ENCODE results near the gene MFSD1. TPM values are rescaled to one million over a fixed set of nuclear protein-coding genes. Genes with fewer than 3 reads are reported as not detected.

The MFSD1 gene
- total and polyA plus RNA-seq, 2 of the 8 experiments (the other 6 are each of a cell fraction or from before 2014, with no cell fraction given): 9.3 to 11.5 TPM

DNA sequence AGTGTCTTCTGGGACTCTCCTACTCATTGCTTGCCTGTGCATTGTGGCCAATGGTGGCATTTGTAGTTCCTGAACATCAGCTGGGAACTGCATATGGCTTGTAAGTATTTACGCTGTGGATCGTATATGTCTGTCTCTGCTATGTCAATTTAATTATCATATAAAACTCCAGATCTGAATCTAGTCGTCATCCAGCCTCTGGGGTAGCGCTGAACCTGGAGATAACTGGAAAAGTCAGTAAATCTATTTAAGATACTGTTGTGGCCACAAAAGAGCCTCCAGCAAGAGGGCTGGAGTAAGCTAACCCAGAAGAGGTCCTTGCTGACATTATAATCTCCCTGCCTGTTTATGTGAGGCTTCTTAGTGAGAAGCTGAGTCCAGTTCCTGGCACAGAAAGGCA is 21.6 kb downstream of the MFSD1 start:
- Histone ChIP-seq H3K9me3 (ENCODE audit: insufficient read depth in 2 of 2, low read depth in 1 of 2, low read length in 1 of 2) (no peaks in the 10 kb centered on the region), H3K14ac (ENCODE audit: insufficient read length) (no peak overlapping the region), H3K4me1 (replicated peaks in 1 of 4; ENCODE audit: control insufficient read depth in 3 of 4, insufficient read depth in 4 of 4, low read length in 3 of 4) (no peaks in the 10 kb centered on the region), H3K4me3 (ENCODE audit: extremely low read depth in 1 of 4, insufficient read depth in 2 of 4, low read depth in 3 of 4, low read length in 4 of 4) (no peak overlapping the region), H3K56ac (replicated peaks; ENCODE audit: insufficient read length, low read depth, low read length) (no peak overlapping the region), H3K27ac (ENCODE audit: low read depth, low read length) (no peak overlapping the region), H2BK5ac (ENCODE audit: low read depth, low read length) (no peak overlapping the region), H2BK120ac (replicated peaks; ENCODE audit: low read depth, low read length) (no peak overlapping the region), H2AFZ (ENCODE audit: low read length) (no peak overlapping the region), H3K27me3 (replicated peaks in 1 of 4; ENCODE audit: control insufficient read depth in 3 of 4, extremely low read depth in 1 of 4, insufficient read depth in 3 of 4, low read length in 3 of 4) (no peaks in the 10 kb centered on the region), H4K8ac (ENCODE audit: extremely low read depth, insufficient read depth, low read length) (no peak overlapping the region), H3K4ac (replicated peaks; ENCODE audit: insufficient read length, low read depth, low read length) (no peak overlapping the region), H3K9ac (replicated peaks in 1 of 4; ENCODE audit: extremely low read depth in 1 of 4, low read depth in 3 of 4, low read length in 3 of 4) (no peak overlapping the region; a peak in 1 of 7 replicates), H2AK5ac (ENCODE audit: low read depth, low read length) (no peak overlapping the region), H2BK20ac (ENCODE audit: low read length) (no peak overlapping the region), H3K79me1 (ENCODE audit: low read depth, low read length) (no peaks in the 10 kb centered on the region), H4K91ac (replicated peaks; ENCODE audit: insufficient read length, low read length) (no peak overlapping the region), H2BK12ac (ENCODE audit: low read depth, low read length) (no peak overlapping the region), H2BK15ac (ENCODE audit: low read length) (no peak overlapping the region), H3K23me2 (ENCODE audit: low read depth, low read length) (no peaks in the 10 kb centered on the region), H4K5ac (ENCODE audit: insufficient read length, low read depth, low read length) (no peak overlapping the region), H4K20me1 (replicated peaks in 1 of 2; ENCODE audit: control insufficient read depth in 1 of 2, insufficient read depth in 2 of 2, low read length in 2 of 2) (no peaks in the 10 kb centered on the region), H3K23ac (ENCODE audit: insufficient read length) (no peak overlapping the region), H3K79me2 (ENCODE audit: control insufficient read depth in 1 of 2, insufficient read depth in 2 of 2, low read length in 2 of 2) (no peaks in the 10 kb centered on the region), H3K36me3 (ENCODE audit: control insufficient read depth in 2 of 4, insufficient read depth in 4 of 4, low read length in 3 of 4) (no peaks in the 10 kb centered on the region), H3K18ac (ENCODE audit: extremely low read depth, low read length) (no peak overlapping the region), H3K4me2 (ENCODE audit: insufficient read depth in 1 of 2, low read depth in 2 of 2, low read length in 2 of 2) (no peak overlapping the region)
- ChIA-PET CTCF (ENCODE audit: partially characterized antibody) (interaction anchor here (1.7 kb wide), 1 partner anchor 22 kb away, joined by 4 read pairs; no protein-coding TSS in a partner anchor), POLR2A (ENCODE audit: partially characterized antibody) (no interaction called here)
- TF ChIP-seq BRCA1 (IDR thresholded peaks at IDR 0.05; ENCODE audit: low read depth, low read length): no peak
- no peak for TF ChIP-seq RAD21 (IDR thresholded peaks at IDR 0.05 in 1 of 2, conservative IDR thresholded peaks at IDR 0.05 in 1 of 2; ENCODE audit: low read depth in 2 of 2, low read length in 2 of 2)
- TF ChIP-seq, protein P1, sequence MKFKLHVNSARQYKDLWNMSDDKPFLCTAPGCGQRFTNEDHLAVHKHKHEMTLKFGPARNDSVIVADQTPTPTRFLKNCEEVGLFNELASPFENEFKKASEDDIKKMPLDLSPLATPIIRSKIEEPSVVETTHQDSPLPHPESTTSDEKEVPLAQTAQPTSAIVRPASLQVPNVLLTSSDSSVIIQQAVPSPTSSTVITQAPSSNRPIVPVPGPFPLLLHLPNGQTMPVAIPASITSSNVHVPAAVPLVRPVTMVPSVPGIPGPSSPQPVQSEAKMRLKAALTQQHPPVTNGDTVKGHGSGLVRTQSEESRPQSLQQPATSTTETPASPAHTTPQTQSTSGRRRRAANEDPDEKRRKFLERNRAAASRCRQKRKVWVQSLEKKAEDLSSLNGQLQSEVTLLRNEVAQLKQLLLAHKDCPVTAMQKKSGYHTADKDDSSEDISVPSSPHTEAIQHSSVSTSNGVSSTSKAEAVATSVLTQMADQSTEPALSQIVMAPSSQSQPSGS (IDR thresholded peaks at IDR 0.05; ENCODE audit: low read length): no peak
- no peak for TF ChIP-seq ZNF274 (IDR thresholded peaks at IDR 0.05; ENCODE audit: borderline replicate concordance, extremely low read depth, low read length)
- TF ChIP-seq, protein P2, sequence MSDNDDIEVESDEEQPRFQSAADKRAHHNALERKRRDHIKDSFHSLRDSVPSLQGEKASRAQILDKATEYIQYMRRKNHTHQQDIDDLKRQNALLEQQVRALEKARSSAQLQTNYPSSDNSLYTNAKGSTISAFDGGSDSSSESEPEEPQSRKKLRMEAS (IDR thresholded peaks at IDR 0.05): no peak
- no peak for TF ChIP-seq NRF1 (IDR thresholded peaks at IDR 0.05; ENCODE audit: low read depth, low read length)
- TF ChIP-seq CHD2 (IDR thresholded peaks at IDR 0.05; ENCODE audit: low read length): no peak
- TF ChIP-seq CBX5 (IDR thresholded peaks at IDR 0.05; ENCODE audit: low read depth, low read length): no peak
- no peak for FAIRE-seq
- no peak for DNase-seq (ENCODE audit: low read depth in 1 of 2, low spot score in 2 of 2)
- 79% methylated on average over 4 of the region's 4 CpGs; no CpG with 5 or more reads in 1 of the 2 experiments for WGBS, 2 experiments (ENCODE audit: extremely low coverage in 1 of 2, insufficient coverage in 1 of 2, insufficient read length in 1 of 2, insufficient replicate concordance in 2 of 2, low coverage in 1 of 2, low lambda C conversion rate in 2 of 2, missing lambda C conversion rate in 1 of 2)

Measured in H1 (cell line).